Stomach (tissue), 9 donors: ENCODE data around the gene AGPS. TPM values are rescaled to one million over a fixed set of nuclear protein-coding genes. Genes with fewer than 3 reads are reported as not detected.

Experiments used
- DNase-seq, 2 donors: peaks; one replicate each; pipeline versions ENCODE4 v3.0.0 to v3.0.0-alpha.2; 2013 to 2019
- H3K27ac ChIP-seq, 5 donors: fragments of 200-600 bp in 4 of 5; sonication (generic) in 4 of 5; one replicate each; pipeline ENCODE4 v1.5.1; 2013 to 2019; ENCODE audit warnings: mild to moderate bottlenecking in 1 of 5, moderate library complexity in 1 of 5
- H3K27me3 ChIP-seq, 3 donors: fragments of 200-600 bp; sonication (generic); one replicate each; pipeline ENCODE4 v1.5.1; 2017 to 2019; ENCODE audit warnings: mixed run types in 1 of 3
- H3K36me3 ChIP-seq, 4 donors: fragments of 200-600 bp; sonication (generic); 1 replicate in 3 of 4; 2 replicates in 1 of 4; pipeline ENCODE4 v1.5.1; 2016 to 2019
- H3K4me1 ChIP-seq, 4 donors: fragments of 200-600 bp; sonication (generic); one replicate each; pipeline ENCODE4 v1.5.1; 2016 to 2019
- H3K4me3 ChIP-seq, 4 donors: fragments of 200-600 bp; sonication (generic) in 3 of 4; one replicate each; pipeline ENCODE4 v1.5.1; 2016 to 2019; ENCODE audit warnings: mild to moderate bottlenecking in 1 of 4
- H3K9me3 ChIP-seq, 4 donors: fragments of 200-600 bp; sonication (generic); one replicate each; pipeline ENCODE4 v1.5.1; 2016 to 2019
- CTCF ChIP-seq, 7 experiments: fragments of 450-650 bp in 4 of 7; fragments of 200-600 bp in 3 of 7; sonication (generic) in 3 of 7; IDR thresholded peaks; one replicate each; pipeline ENCODE4 v1.5.1; 2016 to 2019; ENCODE audit warnings: antibody characterized with exemption in 7 of 7, control low read depth in 2 of 7, mild to moderate bottlenecking in 1 of 7
- EP300 ChIP-seq: sonication (generic); formaldehyde crosslinking; IDR thresholded peaks from one replicate; pipeline ENCODE4 v1.6.1; 2017; ENCODE audit warnings: antibody characterized with exemption
- POLR2A ChIP-seq, 4 donors: fragments of 450-650 bp; IDR thresholded peaks; one replicate each; pipeline ENCODE4 v1.6.1; 2016; ENCODE audit warnings: antibody characterized with exemption in 4 of 4, control low read depth in 2 of 4, mild to moderate bottlenecking in 1 of 4, moderate library complexity in 1 of 4
- POLR2AphosphoS5 ChIP-seq, 3 donors: sonication (generic); formaldehyde crosslinking; IDR thresholded peaks; one replicate each; pipeline ENCODE4 v1.6.1; 2016; ENCODE audit warnings: antibody characterized with exemption in 3 of 3
- WGBS, 5 donors: extraction: QIAGEN DNeasy Blood & Tissue Kit in 3 of 5; methylation state at CpG; one replicate each; pipeline versions ENCODE4 v1.1.5 to v1.1.7; 2013 to 2018; 5-methylcytosine and 5-hydroxymethylcytosine counted together
- intact Hi-C: fragments of 100-400 bp; cut with DNase I; formaldehyde crosslinking; loops from one replicate; pipeline ENCODE4 v1.15.1; 2023; ENCODE audit warnings: low total_unique reads
- polyA plus RNA-seq, 3 donors: library from polyadenylated mRNA; stranded (reverse); fragments of 200-250 nt; gene quantifications; one replicate each; pipeline ENCODE4 v1.2.3, GENCODE V29; 2013
- total RNA-seq, 5 donors: library from RNA; depleted of rRNA; stranded (reverse); fragments of >200 nt; gene quantifications; one replicate each; pipeline versions ENCODE4 v1.1.0 to v1.2.3, GENCODE V29; 2014 to 2016
- donor health status: healthy with polysubstance abuse.
- donor health status: Bipolar disorder and iron deficiency.
- donor health status: healthy.

Gene AGPS
- total and polyA plus RNA-seq, 8 donors, result 4.2 to 163 (median 26.4) TPM

- H3K4me1 ChIP-seq, result no peaks in the 10 kb centered on the region
- H3K9me3 ChIP-seq, result no peaks in the 10 kb centered on the region
- WGBS, 5 donors, result 82 to 91% (median 86%) methylated on average over 2 of the region's 2 CpGs
- no peaks in the 10 kb centered on the region for H3K27me3 ChIP-seq
- no peak overlapping the region for H3K27ac ChIP-seq
- H3K36me3 ChIP-seq, result peaks cover 0 to 20% (median 15%) of the 10 kb centered on the region in 4 donors
- intact Hi-C loops, result loop anchor here (10.0 kb wide), 1 partner anchor 109 kb away; no protein-coding TSS in a partner anchor
- TF ChIP-seq CTCF (IDR thresholded peaks at IDR 0.05), result no peak
- no peak for TF ChIP-seq POLR2AphosphoS5 (IDR thresholded peaks at IDR 0.05)
- TF ChIP-seq POLR2A (IDR thresholded peaks at IDR 0.05), result no peak
- TF ChIP-seq EP300, result no peak
- no peak for DNase-seq
- H3K4me3 ChIP-seq, result no peak overlapping the region
Measured at GRCh38 chr2:177495945-177496344, 103.4 kb downstream of the AGPS start.

GRCh38 chr2:177496921-177497320, 104.3 kb downstream of the AGPS start:
- Histone ChIP-seq H3K36me3 (peaks cover 0 to 20% (median 15%) of the 10 kb centered on the region in 4 donors), H3K4me3 (no peak overlapping the region), H3K27me3 (no peaks in the 10 kb centered on the region), H3K27ac (no peak overlapping the region), H3K9me3 (no peaks in the 10 kb centered on the region), H3K4me1 (no peaks in the 10 kb centered on the region)
- intact Hi-C loops, result loop anchor here (10.0 kb wide), 1 partner anchor 108 kb away; no protein-coding TSS in a partner anchor
- TF ChIP-seq POLR2AphosphoS5 (IDR thresholded peaks at IDR 0.05), result no peak
- TF ChIP-seq EP300, result no peak
- 78 to 88% (median 83%) methylated on average over 2 of the region's 2 CpGs for WGBS, 5 donors
- no peak for DNase-seq

- Histone ChIP-seq H3K4me1 (no peaks in the 10 kb centered on the region), H3K9me3 (no peaks in the 10 kb centered on the region), H3K27me3 (no peaks in the 10 kb centered on the region), H3K36me3 (peaks cover 0 to 12% (median 2%) of the 10 kb centered on the region in 4 donors), H3K27ac (no peak overlapping the region), H3K4me3 (no peak overlapping the region)
- WGBS, 5 donors, result 77 to 91% (median 85%) methylated on average over 1 of the region's 1 CpG
- TF ChIP-seq POLR2AphosphoS5 (IDR thresholded peaks at IDR 0.05), result no peak
- TF ChIP-seq POLR2A (IDR thresholded peaks at IDR 0.05), result no peak
- no peak for TF ChIP-seq CTCF (IDR thresholded peaks at IDR 0.05)
- no peak for TF ChIP-seq EP300
- DNase-seq, result no peak
- intact Hi-C loops, result no loop called here
Measured at GRCh38 chr2:177501186-177501585, 108.6 kb downstream of the AGPS start.

- H3K27ac ChIP-seq, result no peak overlapping the region
- DNase-seq, result no peak
- H3K27me3 ChIP-seq, result no peaks in the 10 kb centered on the region
- TF ChIP-seq POLR2A (IDR thresholded peaks at IDR 0.05) (no peak), POLR2AphosphoS5 (IDR thresholded peaks at IDR 0.05) (no peak), CTCF (IDR thresholded peaks at IDR 0.05) (no peak), EP300 (no peak)
- H3K9me3 ChIP-seq, result no peaks in the 10 kb centered on the region
- no peak overlapping the region for H3K4me3 ChIP-seq
- H3K36me3 ChIP-seq, result peaks cover 0 to 26% (median 21%) of the 10 kb centered on the region in 4 donors
- intact Hi-C loops, result no loop called here
- no peaks in the 10 kb centered on the region for H3K4me1 ChIP-seq
Measured at GRCh38 chr2:177506505-177506904, 113.9 kb downstream of the AGPS start.

- no peak for DNase-seq
- Histone ChIP-seq H3K4me1 (no peaks in the 10 kb centered on the region), H3K27ac (no peak overlapping the region), H3K4me3 (no peak overlapping the region), H3K36me3 (peaks cover 0 to 26% (median 21%) of the 10 kb centered on the region in 4 donors), H3K27me3 (no peaks in the 10 kb centered on the region), H3K9me3 (no peaks in the 10 kb centered on the region)
- TF ChIP-seq POLR2A (IDR thresholded peaks at IDR 0.05) (no peak), POLR2AphosphoS5 (IDR thresholded peaks at IDR 0.05) (no peak), CTCF (IDR thresholded peaks at IDR 0.05) (no peak), EP300 (no peak)
- WGBS, 5 donors, result 94 to 97% (median 95%) methylated on average over 2 of the region's 2 CpGs
- intact Hi-C loops, result no loop called here
Measured at GRCh38 chr2:177506998-177507397, 114.4 kb downstream of the AGPS start.
